WTC11 (cell line): ENCODE data around the gene RUFY2.

Source experiments
- ESRRA ChIP-seq: sonication (generic); formaldehyde crosslinking; IDR thresholded peaks from 2 replicates; pipeline ENCODE4 v1.8.1; 2022; ENCODE audit warnings: mild to moderate bottlenecking, missing genetic modification reagents, borderline replicate concordance
- TF ChIP-seq, protein P1 (sequence below): sonication (generic); formaldehyde crosslinking; IDR thresholded peaks from 2 replicates; pipeline ENCODE4 v1.8.1; 2023; ENCODE audit warnings: mild to moderate bottlenecking, missing genetic modification reagents, borderline replicate concordance
- TF ChIP-seq, protein P2 (sequence below): fragments of 200-600 bp; IDR thresholded peaks from 2 replicates; pipeline ENCODE4 v1.8.0; 2022; ENCODE audit warnings: antibody characterized with exemption
- TF ChIP-seq, protein P3 (sequence below): sonication (generic); formaldehyde crosslinking; IDR thresholded peaks from 2 replicates; pipeline ENCODE4 v1.8.0; 2022; ENCODE audit warnings: mild to moderate bottlenecking, missing genetic modification reagents
- TF ChIP-seq, protein P4 (sequence below): sonication (generic); formaldehyde crosslinking; IDR thresholded peaks from 2 replicates; pipeline ENCODE4 v1.8.0; 2023; ENCODE audit warnings: missing genetic modification reagents

DNA sequence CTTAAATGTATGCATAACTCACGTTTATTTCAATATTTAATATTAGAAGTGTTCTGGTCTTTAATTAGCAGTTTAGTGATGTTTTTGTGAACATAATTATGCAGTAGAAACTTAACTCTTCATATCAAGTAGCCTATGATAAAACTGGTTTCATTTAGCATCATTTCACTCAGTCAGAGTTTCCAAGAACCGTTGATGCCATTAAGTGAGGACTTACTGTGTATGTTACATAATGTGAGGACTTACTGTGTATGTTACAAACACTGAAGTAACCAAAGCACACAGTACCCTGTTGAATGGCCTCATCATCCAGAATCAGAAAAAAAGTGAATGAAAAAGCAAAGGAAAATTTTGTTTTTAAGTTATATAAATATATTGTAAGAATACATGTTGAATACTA is 41.5 kb downstream of the RUFY2 start:
- TF ChIP-seq, protein P1, sequence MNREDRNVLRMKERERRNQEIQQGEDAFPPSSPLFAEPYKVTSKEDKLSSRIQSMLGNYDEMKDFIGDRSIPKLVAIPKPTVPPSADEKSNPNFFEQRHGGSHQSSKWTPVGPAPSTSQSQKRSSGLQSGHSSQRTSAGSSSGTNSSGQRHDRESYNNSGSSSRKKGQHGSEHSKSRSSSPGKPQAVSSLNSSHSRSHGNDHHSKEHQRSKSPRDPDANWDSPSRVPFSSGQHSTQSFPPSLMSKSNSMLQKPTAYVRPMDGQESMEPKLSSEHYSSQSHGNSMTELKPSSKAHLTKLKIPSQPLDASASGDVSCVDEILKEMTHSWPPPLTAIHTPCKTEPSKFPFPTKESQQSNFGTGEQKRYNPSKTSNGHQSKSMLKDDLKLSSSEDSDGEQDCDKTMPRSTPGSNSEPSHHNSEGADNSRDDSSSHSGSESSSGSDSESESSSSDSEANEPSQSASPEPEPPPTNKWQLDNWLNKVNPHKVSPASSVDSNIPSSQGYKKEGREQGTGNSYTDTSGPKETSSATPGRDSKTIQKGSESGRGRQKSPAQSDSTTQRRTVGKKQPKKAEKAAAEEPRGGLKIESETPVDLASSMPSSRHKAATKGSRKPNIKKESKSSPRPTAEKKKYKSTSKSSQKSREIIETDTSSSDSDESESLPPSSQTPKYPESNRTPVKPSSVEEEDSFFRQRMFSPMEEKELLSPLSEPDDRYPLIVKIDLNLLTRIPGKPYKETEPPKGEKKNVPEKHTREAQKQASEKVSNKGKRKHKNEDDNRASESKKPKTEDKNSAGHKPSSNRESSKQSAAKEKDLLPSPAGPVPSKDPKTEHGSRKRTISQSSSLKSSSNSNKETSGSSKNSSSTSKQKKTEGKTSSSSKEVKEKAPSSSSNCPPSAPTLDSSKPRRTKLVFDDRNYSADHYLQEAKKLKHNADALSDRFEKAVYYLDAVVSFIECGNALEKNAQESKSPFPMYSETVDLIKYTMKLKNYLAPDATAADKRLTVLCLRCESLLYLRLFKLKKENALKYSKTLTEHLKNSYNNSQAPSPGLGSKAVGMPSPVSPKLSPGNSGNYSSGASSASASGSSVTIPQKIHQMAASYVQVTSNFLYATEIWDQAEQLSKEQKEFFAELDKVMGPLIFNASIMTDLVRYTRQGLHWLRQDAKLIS (CRISPR knock-in tag): no peak
- TF ChIP-seq, protein P2, sequence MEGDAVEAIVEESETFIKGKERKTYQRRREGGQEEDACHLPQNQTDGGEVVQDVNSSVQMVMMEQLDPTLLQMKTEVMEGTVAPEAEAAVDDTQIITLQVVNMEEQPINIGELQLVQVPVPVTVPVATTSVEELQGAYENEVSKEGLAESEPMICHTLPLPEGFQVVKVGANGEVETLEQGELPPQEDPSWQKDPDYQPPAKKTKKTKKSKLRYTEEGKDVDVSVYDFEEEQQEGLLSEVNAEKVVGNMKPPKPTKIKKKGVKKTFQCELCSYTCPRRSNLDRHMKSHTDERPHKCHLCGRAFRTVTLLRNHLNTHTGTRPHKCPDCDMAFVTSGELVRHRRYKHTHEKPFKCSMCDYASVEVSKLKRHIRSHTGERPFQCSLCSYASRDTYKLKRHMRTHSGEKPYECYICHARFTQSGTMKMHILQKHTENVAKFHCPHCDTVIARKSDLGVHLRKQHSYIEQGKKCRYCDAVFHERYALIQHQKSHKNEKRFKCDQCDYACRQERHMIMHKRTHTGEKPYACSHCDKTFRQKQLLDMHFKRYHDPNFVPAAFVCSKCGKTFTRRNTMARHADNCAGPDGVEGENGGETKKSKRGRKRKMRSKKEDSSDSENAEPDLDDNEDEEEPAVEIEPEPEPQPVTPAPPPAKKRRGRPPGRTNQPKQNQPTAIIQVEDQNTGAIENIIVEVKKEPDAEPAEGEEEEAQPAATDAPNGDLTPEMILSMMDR: no peak
- TF ChIP-seq, protein P3, sequence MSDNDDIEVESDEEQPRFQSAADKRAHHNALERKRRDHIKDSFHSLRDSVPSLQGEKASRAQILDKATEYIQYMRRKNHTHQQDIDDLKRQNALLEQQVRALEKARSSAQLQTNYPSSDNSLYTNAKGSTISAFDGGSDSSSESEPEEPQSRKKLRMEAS (CRISPR knock-in tag): no peak
- no peak for TF ChIP-seq ESRRA (CRISPR knock-in tag)
- TF ChIP-seq, protein P4, sequence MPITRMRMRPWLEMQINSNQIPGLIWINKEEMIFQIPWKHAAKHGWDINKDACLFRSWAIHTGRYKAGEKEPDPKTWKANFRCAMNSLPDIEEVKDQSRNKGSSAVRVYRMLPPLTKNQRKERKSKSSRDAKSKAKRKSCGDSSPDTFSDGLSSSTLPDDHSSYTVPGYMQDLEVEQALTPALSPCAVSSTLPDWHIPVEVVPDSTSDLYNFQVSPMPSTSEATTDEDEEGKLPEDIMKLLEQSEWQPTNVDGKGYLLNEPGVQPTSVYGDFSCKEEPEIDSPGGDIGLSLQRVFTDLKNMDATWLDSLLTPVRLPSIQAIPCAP: no peak
